ENCODE results near the gene MCC. TPM values are rescaled to one million over a fixed set of nuclear protein-coding genes. Genes with fewer than 3 reads are reported as not detected.

Gene MCC
- total RNA-seq, 2 donors from 2014 or later, result 7.5 to 9.9 TPM

DNA sequence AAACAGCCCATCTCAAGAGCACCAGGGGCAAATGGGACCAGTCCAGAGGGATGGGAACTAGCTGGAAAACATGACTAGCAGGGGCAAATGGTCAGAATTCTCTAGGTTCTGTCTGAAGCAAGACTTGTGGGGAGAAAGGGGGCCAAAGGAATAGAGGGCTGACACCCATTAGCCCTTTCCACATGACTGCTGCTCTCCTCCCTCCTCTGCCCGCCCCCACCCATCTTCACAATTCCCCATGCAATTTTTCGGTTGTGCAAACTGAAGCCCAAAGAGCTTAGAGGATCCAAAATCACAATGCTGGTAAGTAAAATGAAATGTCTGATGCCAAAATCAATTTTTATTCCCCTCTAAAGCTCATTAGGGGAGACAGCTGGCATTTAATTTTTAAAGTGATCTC lies 304.6 kb downstream of the MCC start:
- Histone ChIP-seq H3K9me3 (no peaks in the 10 kb centered on the region), H3K36me3 (replicated peaks in 1 of 2; ENCODE audit: insufficient read depth in 1 of 2, low read depth in 2 of 2) (no peaks in the 10 kb centered on the region), H3K27ac (no peak overlapping the region), H3K4me1 (no peaks in the 10 kb centered on the region), H3K4me3 (no peak overlapping the region), H3K27me3 (no peaks in the 10 kb centered on the region)
- 59 to 87% methylated on average over 2 of the region's 2 CpGs for WGBS, 2 donors
- no peak for DNase-seq
- no peak for ATAC-seq
- intact Hi-C loops (cut with DNase I), result no loop called here
- TF ChIP-seq, protein P1, sequence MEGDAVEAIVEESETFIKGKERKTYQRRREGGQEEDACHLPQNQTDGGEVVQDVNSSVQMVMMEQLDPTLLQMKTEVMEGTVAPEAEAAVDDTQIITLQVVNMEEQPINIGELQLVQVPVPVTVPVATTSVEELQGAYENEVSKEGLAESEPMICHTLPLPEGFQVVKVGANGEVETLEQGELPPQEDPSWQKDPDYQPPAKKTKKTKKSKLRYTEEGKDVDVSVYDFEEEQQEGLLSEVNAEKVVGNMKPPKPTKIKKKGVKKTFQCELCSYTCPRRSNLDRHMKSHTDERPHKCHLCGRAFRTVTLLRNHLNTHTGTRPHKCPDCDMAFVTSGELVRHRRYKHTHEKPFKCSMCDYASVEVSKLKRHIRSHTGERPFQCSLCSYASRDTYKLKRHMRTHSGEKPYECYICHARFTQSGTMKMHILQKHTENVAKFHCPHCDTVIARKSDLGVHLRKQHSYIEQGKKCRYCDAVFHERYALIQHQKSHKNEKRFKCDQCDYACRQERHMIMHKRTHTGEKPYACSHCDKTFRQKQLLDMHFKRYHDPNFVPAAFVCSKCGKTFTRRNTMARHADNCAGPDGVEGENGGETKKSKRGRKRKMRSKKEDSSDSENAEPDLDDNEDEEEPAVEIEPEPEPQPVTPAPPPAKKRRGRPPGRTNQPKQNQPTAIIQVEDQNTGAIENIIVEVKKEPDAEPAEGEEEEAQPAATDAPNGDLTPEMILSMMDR (IDR thresholded peaks at IDR 0.05), result no peak
- no peak for TF ChIP-seq POLR2A (IDR thresholded peaks at IDR 0.05)

DNA sequence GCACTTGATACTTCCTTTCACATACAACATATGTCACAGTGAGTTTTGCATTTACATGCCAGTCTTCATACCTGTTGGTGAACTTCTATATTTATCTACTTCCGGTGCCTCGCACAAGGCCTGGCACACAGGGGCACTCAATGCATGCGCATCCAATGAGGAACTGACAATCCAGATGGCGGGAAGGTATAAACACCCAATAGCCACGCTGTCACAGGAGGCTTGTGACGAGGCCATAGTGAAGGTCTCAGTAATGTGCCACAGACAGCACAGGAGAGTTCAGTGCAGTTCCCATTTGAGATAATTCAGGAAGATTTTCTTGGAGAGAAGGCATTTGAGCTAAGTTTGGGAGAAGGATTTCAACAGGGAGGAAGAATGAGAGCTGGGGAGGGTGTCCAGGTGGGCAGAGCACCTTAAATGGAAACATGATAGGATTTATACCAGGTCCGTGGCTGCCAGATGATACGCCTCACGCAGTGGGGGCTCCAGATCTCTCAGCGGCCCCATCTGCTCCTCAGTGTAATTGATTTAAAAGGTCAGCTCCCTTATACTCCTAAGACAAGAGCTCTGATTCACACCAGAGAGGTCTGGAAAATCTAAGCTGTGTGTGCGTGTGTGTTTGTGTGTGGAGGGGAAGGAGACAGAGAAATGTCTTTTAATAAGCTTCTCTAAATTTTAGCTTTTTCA lies 305.5 kb downstream of the MCC start:
- Histone ChIP-seq H3K27ac (no peak overlapping the region), H3K36me3 (replicated peaks in 1 of 2; ENCODE audit: insufficient read depth in 1 of 2, low read depth in 2 of 2) (no peaks in the 10 kb centered on the region), H3K9me3 (no peaks in the 10 kb centered on the region), H3K4me1 (no peaks in the 10 kb centered on the region), H3K27me3 (no peaks in the 10 kb centered on the region), H3K4me3 (no peak overlapping the region)
- ATAC-seq (no peak), DNase-seq (no peak)
- 84 to 90% methylated on average over 11 of the region's 11 CpGs for WGBS, 2 donors
- TF ChIP-seq, protein P1 (IDR thresholded peaks at IDR 0.05), result no peak
- TF ChIP-seq POLR2A (IDR thresholded peaks at IDR 0.05), result no peak
- intact Hi-C loops (cut with DNase I), result no loop called here

DNA sequence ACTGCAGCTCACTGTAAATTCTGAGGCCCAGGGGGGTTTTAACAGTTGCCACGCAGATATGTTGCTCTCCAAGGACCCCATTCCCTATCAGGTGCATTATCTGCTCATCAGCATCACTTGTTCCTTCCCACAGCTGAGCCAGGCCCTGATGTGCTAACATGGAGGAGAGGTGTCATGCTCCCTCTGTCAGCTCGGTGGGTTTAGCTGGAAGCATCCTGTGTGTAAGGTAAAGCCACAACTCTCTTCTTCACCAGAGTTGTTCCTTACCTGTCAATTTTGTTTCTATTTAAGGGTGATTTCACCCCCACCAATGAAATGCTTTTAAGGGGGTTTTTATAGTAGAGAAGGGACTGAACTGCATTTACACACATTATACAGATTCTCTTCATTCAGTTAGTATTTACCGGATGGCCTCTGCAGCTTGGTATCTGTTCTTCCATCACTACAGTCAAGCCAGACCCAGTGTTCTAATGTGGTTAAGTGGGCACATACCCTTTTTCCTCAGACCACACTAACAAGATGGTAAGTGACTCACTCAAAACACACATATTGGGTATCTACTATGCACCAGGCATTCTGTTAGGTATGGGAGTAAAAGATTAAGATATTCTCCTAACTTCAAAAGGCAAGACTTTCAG lies 306.3 kb downstream of the MCC start:
- 68 to 74% methylated on average over 3 of the region's 3 CpGs for WGBS, 2 donors
- no peak overlapping the region for H3K4me3 ChIP-seq
- DNase-seq (no peak), ATAC-seq (no peak)
- H3K27me3 ChIP-seq, result no peaks in the 10 kb centered on the region
- H3K4me1 ChIP-seq, result no peaks in the 10 kb centered on the region
- no peak for TF ChIP-seq POLR2A (IDR thresholded peaks at IDR 0.05)
- TF ChIP-seq, protein P1 (IDR thresholded peaks at IDR 0.05), result no peak
- H3K27ac ChIP-seq, result no peak overlapping the region
- no peaks in the 10 kb centered on the region for H3K9me3 ChIP-seq
- intact Hi-C loops (cut with DNase I), result no loop called here
- no peaks in the 10 kb centered on the region for H3K36me3 ChIP-seq (replicated peaks in 1 of 2; ENCODE audit: insufficient read depth in 1 of 2, low read depth in 2 of 2)

DNA sequence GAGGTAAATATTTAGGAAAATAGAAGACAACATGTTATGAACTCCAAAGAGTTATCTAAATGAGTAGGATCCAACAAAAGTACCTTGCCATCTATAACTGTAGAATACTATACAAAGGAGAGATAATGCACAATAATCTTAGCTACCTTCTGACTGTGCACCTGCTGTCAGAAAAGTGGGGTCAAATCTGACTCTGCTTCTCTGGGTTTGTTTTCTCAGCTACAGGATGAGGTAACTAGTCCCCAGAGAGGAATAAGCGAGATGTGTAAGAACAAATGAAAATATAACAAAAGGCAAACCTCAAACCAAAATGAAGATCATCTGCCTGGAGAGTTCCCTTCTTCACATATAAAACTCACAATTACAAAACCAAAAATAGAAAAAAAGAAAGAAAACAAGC lies 306.8 kb downstream of the MCC start:
- no peak for TF ChIP-seq POLR2A (IDR thresholded peaks at IDR 0.05)
- TF ChIP-seq, protein P1 (IDR thresholded peaks at IDR 0.05), result no peak
- 64 to 84% methylated on average over 1 of the region's 1 CpG for WGBS, 2 donors

DNA sequence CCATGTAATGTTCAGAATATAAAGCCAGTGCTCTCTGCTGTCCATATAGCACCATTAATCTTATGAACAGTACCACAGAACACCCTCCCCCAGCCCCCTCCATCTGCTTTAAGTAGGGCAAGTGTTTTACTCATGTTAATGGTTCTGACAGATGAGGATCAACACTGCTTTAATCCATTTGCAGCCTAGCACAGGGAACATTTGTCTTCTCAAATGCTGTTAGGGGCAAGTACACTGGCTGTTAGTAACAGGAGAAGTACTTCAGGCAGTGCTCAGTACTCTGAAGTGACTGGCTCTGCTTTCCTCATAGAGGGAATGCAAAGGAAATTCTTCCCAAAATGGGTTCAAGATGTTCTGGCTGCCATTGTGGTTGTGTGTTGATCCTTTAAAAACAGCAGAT lies 309.1 kb downstream of the MCC start:
- no peaks in the 10 kb centered on the region for H3K4me1 ChIP-seq
- no peaks in the 10 kb centered on the region for H3K9me3 ChIP-seq
- DNase-seq (peak in 1 of 4 donors; percentile 15), ATAC-seq (peak; percentile 24)
- H3K4me3 ChIP-seq, result no peak overlapping the region
- H3K36me3 ChIP-seq (replicated peaks in 1 of 2; ENCODE audit: insufficient read depth in 1 of 2, low read depth in 2 of 2), result no peaks in the 10 kb centered on the region
- no peaks in the 10 kb centered on the region for H3K27me3 ChIP-seq
- H3K27ac ChIP-seq, result no peak overlapping the region
- intact Hi-C loops (cut with DNase I), result no loop called here
- TF ChIP-seq, protein P1 (IDR thresholded peaks at IDR 0.05), result no peak
- no peak for TF ChIP-seq POLR2A (IDR thresholded peaks at IDR 0.05)

More for the DNA sequence above, 306.8 kb downstream of the MCC start:
- intact Hi-C loops (cut with DNase I), result no loop called here
- Histone ChIP-seq H3K4me3 (no peak overlapping the region), H3K27me3 (no peaks in the 10 kb centered on the region), H3K9me3 (no peaks in the 10 kb centered on the region), H3K4me1 (no peaks in the 10 kb centered on the region), H3K36me3 (replicated peaks in 1 of 2; ENCODE audit: insufficient read depth in 1 of 2, low read depth in 2 of 2) (no peaks in the 10 kb centered on the region), H3K27ac (no peak overlapping the region)
- DNase-seq (no peak), ATAC-seq (no peak)
